DND-41 (cell line): ENCODE results near the gene SGK1.
"Not testable (repeated sequence)": the region's sequence is repeated elsewhere in the genome, so short reads cannot be mapped to it uniquely, and the experiment has no call there.

ENCODE experiments used
- ATAC-seq: fragments of 200-7000 bp; cut with Tn5 transposase; 3 replicates; pipeline ENCODE4 v1.9.1; 2021; ENCODE audit warnings: low read depth; ENCODE audit not compliant: insufficient read depth
- DNase-seq: peaks from one replicate; pipeline ENCODE4 v3.0.0-alpha.2; 2020
- H2AFZ ChIP-seq: 2 replicates; pipeline ENCODE4 v1.6.0; 2012; ENCODE audit warnings: low read depth, low read length
- H3K27ac ChIP-seq: 2 replicates; pipeline ENCODE4 v1.5.1; 2012; ENCODE audit warnings: low read length, inconsistent platforms
- H3K27me3 ChIP-seq: fragments of 200-600 bp; sonication (generic); 2 replicates; pipeline ENCODE4 v1.6.0; 2012; ENCODE audit warnings: low read length, mild to moderate bottlenecking, inconsistent platforms; ENCODE audit not compliant: insufficient read depth, poor library complexity
- H3K36me3 ChIP-seq: 2 replicates; pipeline ENCODE4 v1.5.1; 2012; ENCODE audit warnings: low read length, inconsistent platforms; ENCODE audit not compliant: insufficient read depth
- H3K4me1 ChIP-seq: 2 replicates; pipeline ENCODE4 v1.5.1; 2012; ENCODE audit warnings: mild to moderate bottlenecking, low read length; ENCODE audit not compliant: insufficient read depth
- H3K4me2 ChIP-seq: 2 replicates; pipeline ENCODE4 v1.6.0; 2012; ENCODE audit warnings: mild to moderate bottlenecking, moderate library complexity, low read length, inconsistent platforms; ENCODE audit not compliant: insufficient read depth
- H3K4me3 ChIP-seq, 2 experiments: fragments of 200-600 bp in 1 of 2; shearing (Covaris generic) in 1 of 2; 2 replicates each; pipeline ENCODE4 v1.5.1; 2012 to 2016; ENCODE audit warnings: inconsistent platforms in 2 of 2, low read length in 2 of 2, mild to moderate bottlenecking in 2 of 2, low read depth in 1 of 2, moderate library complexity in 1 of 2
- H3K79me2 ChIP-seq: 2 replicates; pipeline ENCODE4 v1.6.0; 2012; ENCODE audit warnings: low read length, inconsistent platforms; ENCODE audit not compliant: insufficient read depth
- H3K9ac ChIP-seq: 2 replicates; pipeline ENCODE4 v1.6.0; 2012; ENCODE audit warnings: low read depth, mild to moderate bottlenecking, inconsistent platforms, low read length, moderate library complexity
- H3K9me3 ChIP-seq: 2 replicates; pipeline ENCODE4 v1.5.1; 2012; ENCODE audit warnings: low read length, moderate library complexity, mild to moderate bottlenecking, inconsistent platforms; ENCODE audit not compliant: insufficient read depth, severe bottlenecking
- H4K20me1 ChIP-seq: 2 replicates; pipeline ENCODE4 v1.6.0; 2012; ENCODE audit warnings: low read length; ENCODE audit not compliant: insufficient read depth
- EZH2 ChIP-seq: IDR thresholded peaks from 3 replicates; pipeline ENCODE4 v1.6.1; 2012; ENCODE audit warnings: borderline replicate concordance, low read depth, mild to moderate bottlenecking, moderate library complexity, low read length, inconsistent platforms; ENCODE audit not compliant: severe bottlenecking
- TF ChIP-seq, protein P1 (sequence below): IDR thresholded peaks from 2 replicates; pipeline ENCODE4 v1.5.1; 2012; ENCODE audit warnings: borderline replicate concordance, low read length, moderate library complexity, mild to moderate bottlenecking; ENCODE audit not compliant: poor library complexity, severe bottlenecking; ENCODE audit errors: extremely low read depth

Gene SGK1

DNA sequence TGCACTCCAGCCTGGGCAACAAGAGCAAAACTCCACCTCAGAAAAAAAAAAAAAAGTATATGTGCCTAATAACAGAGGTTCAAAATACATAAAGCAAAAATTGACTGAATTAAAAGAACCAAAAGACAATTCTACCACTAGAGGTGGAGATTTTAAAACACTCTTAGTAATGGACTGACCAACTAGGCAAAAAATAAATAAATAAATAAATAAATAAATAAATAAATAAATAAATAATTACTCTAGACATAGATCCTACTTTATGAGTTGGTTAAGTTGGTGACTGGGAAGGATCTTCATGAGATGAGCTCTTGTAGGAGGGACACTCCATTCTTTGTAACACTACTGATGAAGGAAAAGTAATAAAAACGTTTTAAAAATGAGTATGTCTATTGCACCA, 113.9 kb downstream of the SGK1 start:
- ATAC-seq = no peak
- H3K27me3 ChIP-seq = no peaks in the 10 kb centered on the region
- H3K79me2 ChIP-seq = no peaks in the 10 kb centered on the region
- H3K4me3 ChIP-seq = no peak overlapping the region
- no peak overlapping the region for H3K9ac ChIP-seq
- no peak for DNase-seq
- no peak overlapping the region for H2AFZ ChIP-seq
- H3K4me2 ChIP-seq = no peak overlapping the region
- peaks cover 4% of the 10 kb centered on the region for H3K9me3 ChIP-seq
- no peaks in the 10 kb centered on the region for H4K20me1 ChIP-seq
- no peaks in the 10 kb centered on the region for H3K36me3 ChIP-seq
- H3K4me1 ChIP-seq = no peaks in the 10 kb centered on the region
- no peak for TF ChIP-seq EZH2
- TF ChIP-seq, protein P1, sequence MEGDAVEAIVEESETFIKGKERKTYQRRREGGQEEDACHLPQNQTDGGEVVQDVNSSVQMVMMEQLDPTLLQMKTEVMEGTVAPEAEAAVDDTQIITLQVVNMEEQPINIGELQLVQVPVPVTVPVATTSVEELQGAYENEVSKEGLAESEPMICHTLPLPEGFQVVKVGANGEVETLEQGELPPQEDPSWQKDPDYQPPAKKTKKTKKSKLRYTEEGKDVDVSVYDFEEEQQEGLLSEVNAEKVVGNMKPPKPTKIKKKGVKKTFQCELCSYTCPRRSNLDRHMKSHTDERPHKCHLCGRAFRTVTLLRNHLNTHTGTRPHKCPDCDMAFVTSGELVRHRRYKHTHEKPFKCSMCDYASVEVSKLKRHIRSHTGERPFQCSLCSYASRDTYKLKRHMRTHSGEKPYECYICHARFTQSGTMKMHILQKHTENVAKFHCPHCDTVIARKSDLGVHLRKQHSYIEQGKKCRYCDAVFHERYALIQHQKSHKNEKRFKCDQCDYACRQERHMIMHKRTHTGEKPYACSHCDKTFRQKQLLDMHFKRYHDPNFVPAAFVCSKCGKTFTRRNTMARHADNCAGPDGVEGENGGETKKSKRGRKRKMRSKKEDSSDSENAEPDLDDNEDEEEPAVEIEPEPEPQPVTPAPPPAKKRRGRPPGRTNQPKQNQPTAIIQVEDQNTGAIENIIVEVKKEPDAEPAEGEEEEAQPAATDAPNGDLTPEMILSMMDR = no peak
- no peak overlapping the region for H3K27ac ChIP-seq

DNA sequence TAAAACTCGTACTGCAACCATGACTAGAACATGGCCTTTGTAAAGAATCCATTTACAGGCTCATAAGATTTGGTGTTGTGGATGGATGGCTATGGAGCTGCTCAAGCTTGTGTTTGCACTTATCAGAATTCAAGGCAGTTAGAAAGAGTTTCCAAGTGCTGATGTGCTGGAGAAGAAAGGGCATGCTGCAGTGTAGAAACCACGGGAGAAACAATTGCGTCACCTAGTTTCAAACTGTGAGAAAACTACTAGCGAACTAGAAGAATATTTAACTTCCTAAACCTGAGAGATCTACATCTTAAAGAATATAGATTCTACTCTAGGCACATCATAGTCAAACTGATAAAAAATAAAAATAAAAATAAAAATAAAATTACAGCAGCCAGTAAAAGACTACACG, 116.2 kb downstream of the SGK1 start:
- no peaks in the 10 kb centered on the region for H3K36me3 ChIP-seq
- DNase-seq = no peak

DNA sequence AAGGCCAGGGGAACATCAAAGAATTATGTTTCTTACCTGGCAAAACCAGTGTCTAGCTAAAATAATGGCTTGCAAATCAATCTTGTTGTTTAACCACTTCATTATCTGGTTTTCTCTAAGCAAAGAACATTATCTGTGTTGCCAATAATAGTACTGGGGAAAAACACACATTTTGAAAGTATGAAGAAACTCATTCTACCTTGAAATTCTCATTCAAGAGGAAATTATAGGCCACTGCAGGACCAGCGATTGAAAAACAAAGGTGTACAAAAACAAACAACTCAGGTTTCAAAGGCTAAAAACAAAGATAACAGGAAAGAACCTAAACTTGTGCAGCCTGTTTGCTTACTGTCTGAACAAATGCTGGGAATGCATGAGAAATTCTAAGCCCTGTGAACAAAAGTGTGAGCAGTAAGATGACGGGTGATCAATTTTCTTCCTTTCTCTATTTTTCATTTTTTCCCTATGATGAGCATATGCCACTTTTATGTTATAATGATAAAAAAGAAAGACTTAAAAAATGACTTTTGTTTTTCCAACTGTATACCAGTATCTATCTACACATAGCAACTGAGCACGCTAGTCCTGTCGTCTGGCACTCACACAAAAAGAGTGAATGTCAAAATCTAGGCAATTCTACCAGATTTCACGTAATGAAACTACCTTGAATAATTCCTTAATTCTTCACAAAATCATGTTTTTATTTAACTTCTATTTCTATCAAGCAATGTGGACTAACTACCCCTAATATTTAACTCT, 117.9 kb downstream of the SGK1 start:
- H3K9me3 ChIP-seq = peaks cover 4% of the 10 kb centered on the region
- DNase-seq = no peak
- H3K9ac ChIP-seq = no peak overlapping the region
- no peak overlapping the region for H3K4me3 ChIP-seq
- H3K4me1 ChIP-seq = no peaks in the 10 kb centered on the region
- no peak overlapping the region for H3K4me2 ChIP-seq
- H3K27me3 ChIP-seq = no peaks in the 10 kb centered on the region
- no peaks in the 10 kb centered on the region for H4K20me1 ChIP-seq
- no peak overlapping the region for H3K27ac ChIP-seq
- no peak overlapping the region for H2AFZ ChIP-seq
- H3K36me3 ChIP-seq = no peaks in the 10 kb centered on the region
- no peaks in the 10 kb centered on the region for H3K79me2 ChIP-seq
- no peak for TF ChIP-seq EZH2
- TF ChIP-seq, protein P1 = no peak
- no peak for ATAC-seq

More for the DNA sequence above, 116.2 kb downstream of the SGK1 start:
- no peaks in the 10 kb centered on the region for H3K79me2 ChIP-seq
- H3K4me1 ChIP-seq = no peaks in the 10 kb centered on the region
- H2AFZ ChIP-seq = no peak overlapping the region
- H3K4me2 ChIP-seq = no peak overlapping the region
- H3K27me3 ChIP-seq = no peaks in the 10 kb centered on the region
- peaks cover 4% of the 10 kb centered on the region for H3K9me3 ChIP-seq
- TF ChIP-seq, protein P1 = no peak
- TF ChIP-seq EZH2 = no peak
- ATAC-seq = no peak
- no peak overlapping the region for H3K27ac ChIP-seq
- H3K4me3 ChIP-seq = no peak overlapping the region
- no peaks in the 10 kb centered on the region for H4K20me1 ChIP-seq
- H3K9ac ChIP-seq = no peak overlapping the region

DNA sequence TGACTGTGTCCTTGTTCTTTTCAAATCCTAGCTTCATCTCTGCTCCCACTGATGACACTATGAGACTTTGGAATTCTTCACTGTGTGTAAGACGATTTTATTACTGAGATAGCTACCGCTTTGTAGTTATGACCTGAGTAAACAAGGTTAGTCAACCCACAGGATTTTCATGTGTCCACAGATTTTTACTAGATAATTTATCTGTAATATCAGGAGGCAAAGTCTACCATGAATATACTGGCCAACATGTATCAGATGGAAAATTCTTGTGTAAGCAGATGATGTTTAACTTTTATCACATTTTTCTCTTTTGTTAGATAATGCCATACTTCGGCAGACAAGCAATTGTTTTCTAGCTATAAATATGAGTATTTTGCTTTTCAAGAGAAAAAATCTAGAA, 119.8 kb downstream of the SGK1 start:
- TF ChIP-seq, protein P1 = no peak
- TF ChIP-seq EZH2 = no peak
- H2AFZ ChIP-seq = no peak overlapping the region
- no peak for ATAC-seq

DNA sequence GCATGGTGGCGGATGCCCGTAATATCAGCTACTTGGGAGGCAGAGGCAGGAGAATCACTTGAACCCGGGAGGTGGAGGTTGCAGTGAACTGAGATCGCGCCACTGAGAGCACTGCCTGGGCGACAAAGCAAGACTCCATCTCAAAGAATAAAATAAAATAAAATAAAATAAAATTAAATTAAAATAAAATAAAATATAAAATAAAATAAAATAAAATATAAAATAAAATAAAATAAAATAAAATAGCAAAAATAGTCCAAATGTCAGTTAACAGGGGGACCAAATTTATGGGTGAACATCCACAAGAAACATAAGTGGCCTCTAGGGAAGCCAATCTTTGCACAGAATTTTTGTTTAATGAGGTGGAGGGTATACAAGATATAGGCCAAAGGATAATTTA, 120.2 kb downstream of the SGK1 start:
- not testable (repeated sequence) for H3K79me2 ChIP-seq, H3K9me3 ChIP-seq, H3K4me1 ChIP-seq, H3K4me2 ChIP-seq, ATAC-seq, H2AFZ ChIP-seq, H3K4me3 ChIP-seq, DNase-seq, H4K20me1 ChIP-seq, H3K36me3 ChIP-seq, H3K27ac ChIP-seq, H3K9ac ChIP-seq, H3K27me3 ChIP-seq

More for the DNA sequence above, 119.8 kb downstream of the SGK1 start:
- Histone ChIP-seq H3K4me3 (no peak overlapping the region), H3K4me1 (no peaks in the 10 kb centered on the region), H3K79me2 (no peaks in the 10 kb centered on the region), H3K27ac (no peak overlapping the region), H3K36me3 (no peaks in the 10 kb centered on the region), H3K9ac (no peak overlapping the region), H4K20me1 (no peaks in the 10 kb centered on the region), H3K9me3 (no peaks in the 10 kb centered on the region), H3K27me3 (no peaks in the 10 kb centered on the region), H3K4me2 (no peak overlapping the region)
- no peak for DNase-seq
